ENCODE measurements around the gene ECE1.

GRCh38 chr1:21266119-21266774 lies 24.0 kb downstream of the ECE1 start:
- TF ChIP-seq CTBP1 (IDR thresholded peaks at IDR 0.05; ENCODE audit: borderline replicate concordance), result no peak
- no peak for TF ChIP-seq SUZ12 (IDR thresholded peaks at IDR 0.05)
- no peak for TF ChIP-seq NFRKB (IDR thresholded peaks at IDR 0.05)
- no peak for TF ChIP-seq SP1 (IDR thresholded peaks at IDR 0.05)
- no peak for TF ChIP-seq FOXM1 (IDR thresholded peaks at IDR 0.05; ENCODE audit: borderline replicate concordance)
- TF ChIP-seq FOXK2 (IDR thresholded peaks at IDR 0.05), result no peak
- no peak for TF ChIP-seq BHLHE40 (IDR thresholded peaks at IDR 0.05; ENCODE audit: borderline replicate concordance)
- TF ChIP-seq ELF4 (IDR thresholded peaks at IDR 0.05), result no peak
- no peak for TF ChIP-seq L3MBTL2 (conservative IDR thresholded peaks at IDR 0.05)
- TF ChIP-seq TARDBP (IDR thresholded peaks at IDR 0.05), result no peak
- no peak for TF ChIP-seq FOXA1 (IDR thresholded peaks at IDR 0.05)
- TF ChIP-seq HDGF (IDR thresholded peaks at IDR 0.05; ENCODE audit: borderline replicate concordance), result no peak

All from HEK293T (cell line).